Activated effector memory CD4-positive, alpha-beta T cell treated with Interleukin-2 at 50 U/mL for 16 hours (primary cell): ENCODE results near the gene IDH2.
A peak's percentile ranks its signal among the peaks of the same experiment; 100 is the strongest.
"Not testable (repeated sequence)": the region's sequence is repeated elsewhere in the genome, so short reads cannot be mapped to it uniquely, and the experiment has no call there.

ENCODE experiments used
- DNase-seq: peaks from one replicate; pipeline ENCODE4 v3.0.0-alpha.2; 2020

The IDH2 gene

GRCh38 chr15:90113166-90113565, 10.9 kb upstream of the IDH2 start:
- DNase-seq = no peak

- DNase-seq = not testable (repeated sequence)
Measured at GRCh38 chr15:90109163-90109751, 7.0 kb upstream of the IDH2 start.

GRCh38 chr15:90108038-90108437, 5.8 kb upstream of the IDH2 start:
- DNase-seq = not testable (repeated sequence)

GRCh38 chr15:90106522-90107117, 4.4 kb upstream of the IDH2 start:
- no peak for DNase-seq

GRCh38 chr15:90105521-90105920, 3.3 kb upstream of the IDH2 start:
- no peak for DNase-seq

GRCh38 chr15:90104551-90104950, 2.3 kb upstream of the IDH2 start:
- no peak for DNase-seq

GRCh38 chr15:90103701-90104329, 1.5 kb upstream of the IDH2 start:
- DNase-seq = no peak

- no peak for DNase-seq
Measured at GRCh38 chr15:90101130-90101968, 919 bp downstream of the IDH2 start.

GRCh38 chr15:90099868-90100831, 2.1 kb downstream of the IDH2 start:
- DNase-seq = peak; percentile 18

GRCh38 chr15:90099072-90099867, 3.0 kb downstream of the IDH2 start:
- DNase-seq = peak; percentile 28

GRCh38 chr15:90097475-90097874, 4.8 kb downstream of the IDH2 start:
- DNase-seq = peak; percentile 46

GRCh38 chr15:90095521-90095959, 6.7 kb downstream of the IDH2 start:
- DNase-seq = no peak

- DNase-seq = no peak
Measured at GRCh38 chr15:90091156-90091931, 10.9 kb downstream of the IDH2 start.

GRCh38 chr15:90090226-90090848, 11.9 kb downstream of the IDH2 start:
- DNase-seq = no peak

GRCh38 chr15:90087454-90088154, 14.7 kb downstream of the IDH2 start:
- no peak for DNase-seq

GRCh38 chr15:90086868-90087268, 15.4 kb downstream of the IDH2 start:
- DNase-seq = peak; percentile 27

GRCh38 chr15:90085565-90085964, 16.7 kb downstream of the IDH2 start:
- no peak for DNase-seq

- no peak for DNase-seq
Measured at GRCh38 chr15:90084876-90085423, 17.3 kb downstream of the IDH2 start.

GRCh38 chr15:90083954-90084607, 18.2 kb downstream of the IDH2 start:
- no peak for DNase-seq
